HG02973 (cell line): Measurements from ENCODE around the gene FOCAD.

Experiments
- ATAC-seq: cut with Tn5 transposase; IDR thresholded peaks from one replicate; pipeline ENCODE4 v1.9.1; 2021; ENCODE audit warnings: moderate library complexity; ENCODE audit not compliant: unreplicated experiment

Gene FOCAD

GRCh38 chr9:20788526-20789451 is 104.7 kb downstream of the FOCAD start:
- no peak for ATAC-seq

DNA sequence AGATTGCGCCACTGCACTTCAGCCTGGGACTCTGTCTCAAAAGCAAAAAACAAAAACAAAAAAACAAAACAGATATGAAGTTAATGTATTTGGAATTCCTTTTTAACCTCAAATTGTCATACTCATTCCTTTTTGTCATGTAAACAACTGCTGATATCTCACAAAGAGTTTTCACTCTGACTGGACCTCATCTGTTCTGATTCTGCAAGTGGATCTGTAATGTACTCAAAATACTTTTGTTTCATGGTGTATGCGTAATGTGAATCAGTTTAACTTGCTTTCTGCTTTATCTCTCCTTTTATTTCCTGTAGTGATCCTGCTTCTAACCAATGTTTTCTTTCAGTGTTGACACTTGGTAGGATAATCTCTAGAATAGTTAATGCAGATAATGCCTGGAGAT is 106.7 kb downstream of the FOCAD start:
- ATAC-seq: no peak

DNA sequence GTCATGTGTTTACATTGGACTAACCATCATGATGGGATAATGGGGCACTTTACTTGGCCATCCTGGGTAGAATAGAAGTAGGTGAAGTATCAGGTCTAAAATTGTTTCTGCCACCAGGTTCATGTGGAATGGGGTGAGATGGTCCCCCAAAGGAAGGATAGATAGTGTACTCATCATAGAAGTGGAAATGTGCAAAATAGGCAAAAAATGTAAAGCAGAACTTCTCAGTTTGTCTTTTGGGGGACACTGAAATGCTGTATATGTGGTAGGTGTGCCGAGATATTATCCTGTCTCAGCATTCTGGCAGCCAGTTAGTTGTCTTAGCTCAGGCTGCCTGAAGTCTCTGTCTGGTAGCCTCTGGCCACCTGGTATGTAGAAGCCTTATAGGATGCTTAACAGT is 107.6 kb downstream of the FOCAD start:
- no peak for ATAC-seq

- ATAC-seq: no peak
Measured at GRCh38 chr9:20804489-20805250, 120.6 kb downstream of the FOCAD start.

- ATAC-seq: no peak
Measured at GRCh38 chr9:20805766-20806165, 121.7 kb downstream of the FOCAD start.

- no peak for ATAC-seq
Measured at GRCh38 chr9:20808002-20808401, 123.9 kb downstream of the FOCAD start.

DNA sequence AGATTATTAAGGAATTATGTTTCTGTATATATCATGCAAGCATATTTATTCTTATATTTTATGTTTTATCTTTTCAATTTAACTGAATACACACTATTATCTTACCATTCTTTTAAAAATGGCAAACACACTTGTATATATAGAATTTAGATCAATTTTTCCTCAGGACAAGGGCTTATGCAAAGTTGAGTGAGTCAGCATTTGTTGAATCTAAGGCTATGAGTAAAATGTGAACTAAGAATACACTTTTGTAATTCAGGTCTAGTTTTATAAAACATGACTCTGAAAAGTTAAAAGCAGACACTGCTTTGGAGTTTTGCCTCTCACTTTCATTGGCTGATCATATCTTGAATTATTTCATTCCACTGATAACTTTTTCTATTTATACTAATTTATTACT is 127.8 kb downstream of the FOCAD start:
- no peak for ATAC-seq

DNA sequence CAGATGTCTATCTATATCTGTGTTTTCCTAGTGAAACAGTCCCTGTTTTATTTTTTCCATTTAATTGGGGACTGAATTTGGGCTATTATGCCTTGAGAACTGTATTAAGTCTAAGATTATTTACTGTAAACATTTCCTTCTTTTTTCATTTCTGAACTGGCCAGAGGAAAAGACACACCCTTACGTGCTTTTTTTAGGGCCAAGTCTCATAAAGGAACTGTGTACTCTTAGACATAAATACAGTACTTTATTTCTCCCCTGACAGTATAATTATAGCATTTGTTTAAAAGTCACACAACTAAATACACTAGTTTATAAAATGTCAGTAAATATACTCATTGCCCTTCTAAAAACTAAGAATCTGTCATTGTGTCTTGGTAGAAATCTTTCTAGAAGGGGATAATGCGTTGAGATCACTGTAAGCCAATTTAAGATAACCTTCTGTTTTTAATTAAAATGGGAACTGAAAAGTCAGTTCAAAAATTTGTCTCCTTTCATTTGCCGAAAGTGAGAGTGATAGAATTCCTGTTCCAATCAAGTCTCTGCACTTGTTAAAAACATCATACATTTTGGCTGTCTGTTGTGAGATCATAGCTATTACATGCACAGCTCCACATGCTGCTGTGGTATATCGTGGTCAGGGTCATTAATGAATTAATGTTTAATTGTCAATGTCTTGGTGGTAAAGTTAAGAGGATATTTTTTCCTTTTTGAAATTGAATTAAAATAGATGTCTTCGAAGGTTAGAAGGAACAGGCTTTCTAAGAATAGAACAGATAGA is 132.1 kb downstream of the FOCAD start:
- ATAC-seq: no peak

GRCh38 chr9:20823051-20823450 is 139.0 kb downstream of the FOCAD start:
- no peak for ATAC-seq

DNA sequence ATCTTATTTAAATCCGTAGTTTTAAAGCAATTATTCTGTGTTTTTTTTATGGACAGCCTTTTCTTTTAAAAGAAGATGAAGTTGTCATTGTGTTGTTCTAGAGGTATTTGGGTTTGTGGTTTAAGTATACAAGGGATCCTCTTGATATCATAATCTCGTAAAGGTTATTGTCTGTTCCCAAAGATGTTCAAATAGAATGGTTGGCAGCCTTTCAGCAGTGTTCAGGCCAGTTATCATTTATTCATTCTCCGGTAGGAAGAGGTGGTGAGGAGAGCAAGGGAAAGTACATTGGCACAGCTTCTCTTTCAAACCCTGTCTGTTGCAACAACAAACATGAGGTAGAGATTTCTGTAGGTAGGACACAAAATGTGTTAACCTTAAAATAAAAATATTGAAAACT is 147.0 kb downstream of the FOCAD start:
- ATAC-seq: no peak

- no peak for ATAC-seq
Measured at GRCh38 chr9:20832775-20833174, 148.7 kb downstream of the FOCAD start.

- ATAC-seq: no peak
Measured at GRCh38 chr9:20835377-20836286, 151.6 kb downstream of the FOCAD start.

DNA sequence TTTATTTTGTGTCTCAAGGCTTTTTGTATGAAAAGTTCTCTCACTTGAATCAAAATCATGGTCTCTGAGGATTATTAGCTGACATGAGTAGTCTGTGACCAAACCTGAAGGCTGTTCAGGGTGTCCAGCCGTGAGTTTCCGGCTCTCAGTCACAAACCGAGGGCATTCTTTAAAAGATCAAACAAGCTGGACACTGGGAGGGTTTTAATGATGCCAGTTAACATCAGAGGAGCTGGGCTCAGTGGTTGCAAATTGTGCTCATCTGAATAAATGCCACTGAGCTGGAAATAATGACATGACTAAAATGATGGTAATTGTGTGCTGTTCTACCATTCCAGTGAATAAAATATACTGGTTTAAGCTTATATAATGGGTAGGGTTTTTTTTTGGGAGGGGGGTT is 153.1 kb downstream of the FOCAD start:
- no peak for ATAC-seq

DNA sequence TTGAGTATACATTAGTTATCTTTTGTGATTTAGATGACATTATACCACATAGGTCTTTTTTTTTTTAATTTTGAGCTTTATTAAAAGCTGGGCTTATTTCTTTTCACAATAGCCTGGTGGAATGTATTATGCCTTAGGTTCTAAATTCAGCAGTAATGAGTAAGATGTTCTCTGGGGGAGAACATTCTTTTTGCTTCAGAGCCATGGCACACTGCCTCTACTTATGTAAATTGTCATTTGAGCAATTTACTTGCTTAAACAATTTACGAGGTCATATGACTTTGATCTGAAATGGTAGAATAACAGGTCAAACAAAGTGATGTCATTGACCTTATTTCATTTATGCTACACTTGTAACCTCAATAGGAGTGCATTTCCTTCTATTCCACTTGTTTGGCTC is 154.2 kb downstream of the FOCAD start:
- no peak for ATAC-seq

DNA sequence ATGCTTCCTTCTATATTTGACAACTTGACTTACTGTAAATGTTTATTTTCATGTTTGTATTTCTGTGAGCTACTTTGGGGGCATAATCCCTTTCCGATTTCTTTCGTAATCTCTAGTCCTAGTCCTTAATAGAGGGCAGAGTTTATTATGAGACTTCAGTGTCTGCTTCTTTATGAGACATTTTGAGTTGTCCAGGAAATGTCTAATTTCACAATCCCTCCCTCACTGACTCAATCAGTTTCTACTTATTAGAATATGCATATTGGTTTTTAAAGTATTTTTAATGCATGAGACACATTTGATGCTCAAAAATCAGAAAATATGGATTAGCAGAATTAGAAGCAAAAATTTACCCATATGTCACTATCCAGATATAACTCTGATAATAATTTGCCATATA is 160.9 kb downstream of the FOCAD start:
- ATAC-seq: no peak

DNA sequence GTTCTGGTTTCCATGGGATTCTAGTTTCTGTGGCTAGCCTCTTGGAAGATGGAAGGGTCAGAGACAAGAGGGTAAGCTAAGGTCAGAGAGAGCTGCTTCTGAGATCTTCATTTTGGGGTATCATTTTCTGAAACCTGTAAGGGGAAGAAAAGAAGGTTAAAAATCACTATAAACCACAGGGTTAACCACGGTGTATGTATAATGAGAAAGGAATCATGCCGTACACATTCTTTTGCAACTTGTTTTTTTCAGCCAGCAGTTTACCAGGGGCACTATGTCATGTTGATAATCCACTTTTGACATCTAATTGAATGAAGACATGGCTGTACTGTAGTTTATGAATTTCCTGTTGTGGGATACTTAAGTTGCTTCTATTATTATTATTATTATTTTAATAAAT is 164.4 kb downstream of the FOCAD start:
- no peak for ATAC-seq

GRCh38 chr9:20853866-20854265 is 169.8 kb downstream of the FOCAD start:
- ATAC-seq: no peak

GRCh38 chr9:20854444-20854843 is 170.4 kb downstream of the FOCAD start:
- ATAC-seq: no peak

DNA sequence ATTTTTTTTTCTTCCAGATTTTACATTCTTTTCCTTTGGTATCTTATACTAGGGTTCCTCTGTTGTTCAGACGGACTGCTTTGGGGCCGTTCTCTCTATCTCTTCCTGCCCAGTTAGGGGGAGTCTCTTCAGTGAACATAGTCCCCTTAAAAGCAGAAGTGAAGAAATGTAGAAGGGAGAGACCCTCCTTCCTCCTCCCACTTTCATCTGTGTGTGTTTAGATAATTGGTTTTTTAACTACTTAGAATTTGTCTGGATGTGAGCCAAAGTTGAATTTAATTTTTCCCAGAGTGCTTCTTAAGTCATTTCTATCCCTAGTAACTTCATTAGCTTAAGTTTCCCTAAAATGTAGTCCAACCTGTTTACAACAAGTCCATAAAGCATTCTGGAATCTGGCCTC is 179.9 kb downstream of the FOCAD start:
- no peak for ATAC-seq

GRCh38 chr9:20865347-20865746 is 181.3 kb downstream of the FOCAD start:
- no peak for ATAC-seq
